22Rv1 (cell line): ENCODE results near the gene ST8SIA6.

Source experiments
- ZFX ChIP-seq: fragments of 450-650 bp; IDR thresholded peaks from 2 replicates; pipeline ENCODE4 v1.6.1; 2017; ENCODE audit warnings: antibody characterized with exemption, borderline replicate concordance
- TF ChIP-seq, protein P1 (sequence below): fragments of 450-650 bp; IDR thresholded peaks from 2 replicates; pipeline ENCODE4 v1.5.1; 2017; ENCODE audit warnings: mild to moderate bottlenecking

DNA sequence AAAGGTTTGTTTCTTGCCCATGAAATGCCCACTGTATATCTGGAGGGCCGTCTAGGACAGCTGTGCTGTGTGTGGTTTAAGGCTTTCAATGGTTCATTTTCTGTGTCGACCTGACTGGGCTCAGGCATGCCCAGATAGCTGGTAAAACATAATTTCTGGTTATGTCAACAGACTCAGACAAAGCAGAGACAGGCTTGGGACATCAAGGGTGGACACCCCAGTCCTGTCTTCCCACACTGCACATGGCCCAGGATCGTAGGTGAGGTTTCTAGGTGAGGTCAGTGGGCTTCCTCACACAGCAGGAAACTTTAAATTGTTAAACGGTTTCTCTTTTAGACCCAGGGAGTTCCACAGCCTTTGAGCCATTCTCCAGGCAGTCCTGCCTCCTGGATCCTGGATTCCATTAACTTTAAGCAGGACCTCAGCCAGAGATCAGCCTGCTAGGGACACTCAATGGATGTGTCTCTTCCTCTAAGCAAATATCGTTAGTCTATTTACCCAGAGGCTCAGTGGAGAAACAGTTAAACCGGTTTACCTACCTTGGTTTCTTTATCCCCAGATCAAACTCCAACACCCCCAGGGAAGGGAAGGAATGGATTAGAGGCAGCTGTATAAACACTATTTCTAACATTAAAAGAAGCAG lies 66.4 kb downstream of the ST8SIA6 start:
- TF ChIP-seq, protein P1, sequence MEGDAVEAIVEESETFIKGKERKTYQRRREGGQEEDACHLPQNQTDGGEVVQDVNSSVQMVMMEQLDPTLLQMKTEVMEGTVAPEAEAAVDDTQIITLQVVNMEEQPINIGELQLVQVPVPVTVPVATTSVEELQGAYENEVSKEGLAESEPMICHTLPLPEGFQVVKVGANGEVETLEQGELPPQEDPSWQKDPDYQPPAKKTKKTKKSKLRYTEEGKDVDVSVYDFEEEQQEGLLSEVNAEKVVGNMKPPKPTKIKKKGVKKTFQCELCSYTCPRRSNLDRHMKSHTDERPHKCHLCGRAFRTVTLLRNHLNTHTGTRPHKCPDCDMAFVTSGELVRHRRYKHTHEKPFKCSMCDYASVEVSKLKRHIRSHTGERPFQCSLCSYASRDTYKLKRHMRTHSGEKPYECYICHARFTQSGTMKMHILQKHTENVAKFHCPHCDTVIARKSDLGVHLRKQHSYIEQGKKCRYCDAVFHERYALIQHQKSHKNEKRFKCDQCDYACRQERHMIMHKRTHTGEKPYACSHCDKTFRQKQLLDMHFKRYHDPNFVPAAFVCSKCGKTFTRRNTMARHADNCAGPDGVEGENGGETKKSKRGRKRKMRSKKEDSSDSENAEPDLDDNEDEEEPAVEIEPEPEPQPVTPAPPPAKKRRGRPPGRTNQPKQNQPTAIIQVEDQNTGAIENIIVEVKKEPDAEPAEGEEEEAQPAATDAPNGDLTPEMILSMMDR, result no peak
- TF ChIP-seq ZFX, result no peak
